Activated CD8-positive, alpha-beta memory T cell treated with anti-CD3 and anti-CD28 coated beads, Interleukin-2, amount 10 ng/mL, durations not matched to agents 7 days and 5 days (primary cell): Measurements from ENCODE around the gene TCERG1L. TPM values are rescaled to one million over a fixed set of nuclear protein-coding genes. Genes with fewer than 3 reads are reported as not detected.

ENCODE experiments used
- ATAC-seq: fragments of 150-1000 bp; cut with Tn5 transposase; one replicate; pipeline ENCODE4 v1.10.0; 2021; ENCODE audit warnings: moderate library complexity
- CTCF ChIA-PET: fragments of 350-600 bp; sonication (Branson Sonifier 250); formaldehyde crosslinking; loops from one replicate; lab custom pipeline; 2021; ENCODE audit warnings: antibody characterized with exemption; lab: Charles Lee
- DNase-seq: peaks from one replicate; pipeline ENCODE4 v3.0.0-alpha.2; 2020
- H3K27ac Mint-ChIP-seq: one replicate; pipeline ENCODE4 v1.8.0; 2021; ENCODE audit warnings: mild to moderate bottlenecking, mixed read lengths
- H3K27me3 Mint-ChIP-seq: one replicate; pipeline ENCODE4 v1.8.0; 2021; ENCODE audit warnings: mixed read lengths
- H3K36me3 Mint-ChIP-seq: one replicate; pipeline ENCODE4 v1.8.0; 2021; ENCODE audit warnings: mild to moderate bottlenecking, mixed read lengths
- H3K4me1 Mint-ChIP-seq: one replicate; pipeline ENCODE4 v1.8.0; 2021; ENCODE audit warnings: mixed read lengths
- H3K4me3 Mint-ChIP-seq: one replicate; pipeline ENCODE4 v1.8.0; 2021; ENCODE audit warnings: mild to moderate bottlenecking, moderate library complexity, mixed read lengths
- H3K9me3 Mint-ChIP-seq: one replicate; pipeline ENCODE4 v1.8.0; 2022; ENCODE audit warnings: low read depth, mixed read lengths
- total RNA-seq, 2 experiments: library from RNA; stranded (reverse); gene quantifications; one replicate each; pipeline ENCODE4 v1.2.3, GENCODE V29; 2021

The TCERG1L gene
- total RNA-seq, 2 experiments from 2014 or later: 0.20 to 0.49 TPM

- DNase-seq: no peak
- H3K27ac Mint-ChIP-seq: no peak overlapping the region
- no peaks in the 10 kb centered on the region for H3K27me3 Mint-ChIP-seq
- no peak overlapping the region for H3K4me3 Mint-ChIP-seq
- no peak for ATAC-seq
- H3K9me3 Mint-ChIP-seq: no peaks in the 10 kb centered on the region
- CTCF ChIA-PET: no interaction called here
- no peaks in the 10 kb centered on the region for H3K4me1 Mint-ChIP-seq
- H3K36me3 Mint-ChIP-seq: no peaks in the 10 kb centered on the region
Measured at GRCh38 chr10:131126321-131127137, 185.0 kb downstream of the TCERG1L start.

- CTCF ChIA-PET: no interaction called here
- no peaks in the 10 kb centered on the region for H3K36me3 Mint-ChIP-seq
- DNase-seq (no peak), ATAC-seq (no peak)
- no peaks in the 10 kb centered on the region for H3K4me1 Mint-ChIP-seq
- H3K4me3 Mint-ChIP-seq: no peak overlapping the region
- H3K27ac Mint-ChIP-seq: no peak overlapping the region
- H3K9me3 Mint-ChIP-seq: peaks cover 3% of the 10 kb centered on the region
- no peaks in the 10 kb centered on the region for H3K27me3 Mint-ChIP-seq
Measured at GRCh38 chr10:131125511-131126225, 185.9 kb downstream of the TCERG1L start.

DNA sequence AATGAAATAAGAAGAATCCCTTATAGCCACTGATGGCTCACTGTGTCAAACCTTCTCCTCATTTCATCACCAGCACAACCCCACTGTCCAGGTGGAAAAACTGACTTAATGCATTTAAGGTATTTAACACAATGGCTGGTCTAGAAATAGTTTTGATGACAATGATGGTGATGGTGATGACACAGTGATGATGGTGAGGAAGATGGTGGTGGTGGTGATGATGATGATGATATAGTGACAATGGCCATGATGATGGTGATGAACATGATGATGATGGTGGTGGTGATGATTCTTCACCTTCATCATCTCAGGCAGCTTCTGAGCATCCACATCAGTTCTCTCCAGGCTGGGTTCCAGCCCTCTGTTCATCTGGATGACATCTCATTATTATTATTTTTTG lies 186.6 kb downstream of the TCERG1L start:
- H3K27me3 Mint-ChIP-seq: no peaks in the 10 kb centered on the region
- DNase-seq: no peak

DNA sequence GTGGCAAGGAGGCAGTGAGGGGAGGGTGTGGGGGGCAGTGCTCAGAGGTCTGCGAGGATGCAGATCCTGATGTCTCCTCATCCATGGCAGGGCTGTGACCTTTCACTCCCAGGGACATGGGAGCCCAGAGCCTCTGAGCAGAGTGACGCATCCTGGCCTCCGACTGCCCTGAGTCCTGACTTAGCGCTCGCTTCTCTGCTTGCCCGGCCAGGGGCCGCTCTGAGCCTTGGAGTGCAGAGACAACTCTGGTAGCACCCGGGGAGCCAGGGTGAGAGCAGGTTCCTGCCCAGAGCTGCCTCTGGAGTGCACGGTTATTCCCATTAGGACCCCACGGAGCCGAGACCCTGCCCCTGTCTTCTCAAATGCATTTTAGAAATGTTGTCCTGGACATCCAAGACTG lies 188.0 kb downstream of the TCERG1L start:
- H3K4me3 Mint-ChIP-seq: no peak overlapping the region
- CTCF ChIA-PET: no interaction called here
- H3K36me3 Mint-ChIP-seq: no peaks in the 10 kb centered on the region
- no peaks in the 10 kb centered on the region for H3K4me1 Mint-ChIP-seq
- no peaks in the 10 kb centered on the region for H3K27me3 Mint-ChIP-seq
- DNase-seq: no peak
- no peak for ATAC-seq
- H3K9me3 Mint-ChIP-seq: peaks cover 3% of the 10 kb centered on the region
- H3K27ac Mint-ChIP-seq: no peak overlapping the region

More for the DNA sequence above, 186.6 kb downstream of the TCERG1L start:
- Mint-ChIP-seq H3K36me3 (no peaks in the 10 kb centered on the region), H3K27ac (no peak overlapping the region), H3K9me3 (peaks cover 3% of the 10 kb centered on the region), H3K4me3 (no peak overlapping the region), H3K4me1 (no peaks in the 10 kb centered on the region)
- ATAC-seq: no peak
- CTCF ChIA-PET: no interaction called here

- DNase-seq (no peak), ATAC-seq (no peak)
- no peak overlapping the region for H3K27ac Mint-ChIP-seq
- H3K27me3 Mint-ChIP-seq: no peaks in the 10 kb centered on the region
- no peaks in the 10 kb centered on the region for H3K36me3 Mint-ChIP-seq
- H3K9me3 Mint-ChIP-seq: peaks cover 3% of the 10 kb centered on the region
- CTCF ChIA-PET: no interaction called here
- no peak overlapping the region for H3K4me3 Mint-ChIP-seq
- no peaks in the 10 kb centered on the region for H3K4me1 Mint-ChIP-seq
Measured at GRCh38 chr10:131121511-131122035, 189.9 kb downstream of the TCERG1L start.

- CTCF ChIA-PET: no interaction called here
- no peaks in the 10 kb centered on the region for H3K36me3 Mint-ChIP-seq
- peaks cover 3% of the 10 kb centered on the region for H3K9me3 Mint-ChIP-seq
- no peaks in the 10 kb centered on the region for H3K27me3 Mint-ChIP-seq
- ATAC-seq (no peak), DNase-seq (no peak)
- no peaks in the 10 kb centered on the region for H3K4me1 Mint-ChIP-seq
- no peak overlapping the region for H3K4me3 Mint-ChIP-seq
- no peak overlapping the region for H3K27ac Mint-ChIP-seq
Measured at GRCh38 chr10:131119626-131120355, 191.7 kb downstream of the TCERG1L start.

- no peak for DNase-seq
- no peak overlapping the region for H3K27ac Mint-ChIP-seq
- no peaks in the 10 kb centered on the region for H3K36me3 Mint-ChIP-seq
- CTCF ChIA-PET: no interaction called here
- peaks cover 3% of the 10 kb centered on the region for H3K9me3 Mint-ChIP-seq
- H3K4me3 Mint-ChIP-seq: no peak overlapping the region
- no peaks in the 10 kb centered on the region for H3K4me1 Mint-ChIP-seq
- H3K27me3 Mint-ChIP-seq: no peaks in the 10 kb centered on the region
- ATAC-seq: no peak
Measured at GRCh38 chr10:131117416-131118212, 193.9 kb downstream of the TCERG1L start.

- CTCF ChIA-PET: no interaction called here
- Mint-ChIP-seq H3K4me1 (no peaks in the 10 kb centered on the region), H3K9me3 (peaks cover 3% of the 10 kb centered on the region), H3K36me3 (no peaks in the 10 kb centered on the region), H3K27me3 (no peaks in the 10 kb centered on the region), H3K4me3 (no peak overlapping the region), H3K27ac (no peak overlapping the region)
- no peak for ATAC-seq
- DNase-seq: no peak
Measured at GRCh38 chr10:131116991-131117375, 194.5 kb downstream of the TCERG1L start.

DNA sequence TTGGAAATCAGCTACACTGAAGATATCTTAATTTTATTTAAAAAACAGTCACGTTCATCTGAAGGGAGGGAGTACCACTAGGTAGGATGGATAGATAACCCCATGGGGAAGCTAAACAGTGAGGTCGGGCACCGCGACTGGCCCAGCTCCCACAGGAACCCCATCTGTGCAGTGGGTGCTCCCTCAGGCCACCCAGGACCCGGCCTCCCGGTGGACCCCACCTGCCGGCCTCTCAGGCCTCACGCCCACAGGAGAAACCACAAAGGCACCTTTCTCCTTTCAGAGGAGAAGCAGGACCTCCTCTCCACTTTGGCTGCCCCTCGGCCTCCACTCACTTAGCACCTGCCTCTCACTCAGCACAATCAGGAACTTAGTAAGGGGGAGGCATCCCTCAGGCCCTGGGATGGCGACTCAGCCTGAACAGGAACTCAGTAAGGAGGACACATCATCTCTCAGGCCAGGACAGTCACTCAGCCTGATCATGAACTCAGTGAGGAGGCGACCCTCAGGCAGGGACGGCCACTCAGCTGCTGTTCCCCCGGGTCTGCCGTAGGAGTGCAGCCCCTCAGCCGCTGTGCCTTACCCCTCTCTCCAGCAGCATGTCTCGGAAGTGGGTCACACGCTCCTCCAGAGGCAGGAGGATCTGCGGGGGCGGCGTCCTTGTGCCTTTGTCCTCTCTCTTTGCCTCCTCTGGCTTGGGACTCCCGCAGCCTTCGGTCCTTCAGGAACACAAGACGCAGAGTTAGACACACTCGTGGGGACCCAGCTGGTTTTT lies 195.1 kb downstream of the TCERG1L start:
- no peak for ATAC-seq
- CTCF ChIA-PET: no interaction called here
- Mint-ChIP-seq H3K27me3 (no peaks in the 10 kb centered on the region), H3K36me3 (no peaks in the 10 kb centered on the region), H3K9me3 (peaks cover 3% of the 10 kb centered on the region), H3K27ac (no peak overlapping the region), H3K4me1 (no peaks in the 10 kb centered on the region), H3K4me3 (no peak overlapping the region)
- no peak for DNase-seq

GRCh38 chr10:131115801-131116200 lies 195.7 kb downstream of the TCERG1L start:
- ATAC-seq: no peak
- Mint-ChIP-seq H3K27me3 (no peaks in the 10 kb centered on the region), H3K9me3 (no peaks in the 10 kb centered on the region), H3K4me3 (no peak overlapping the region), H3K27ac (no peak overlapping the region), H3K4me1 (no peaks in the 10 kb centered on the region), H3K36me3 (no peaks in the 10 kb centered on the region)
- DNase-seq: no peak
- CTCF ChIA-PET: no interaction called here

DNA sequence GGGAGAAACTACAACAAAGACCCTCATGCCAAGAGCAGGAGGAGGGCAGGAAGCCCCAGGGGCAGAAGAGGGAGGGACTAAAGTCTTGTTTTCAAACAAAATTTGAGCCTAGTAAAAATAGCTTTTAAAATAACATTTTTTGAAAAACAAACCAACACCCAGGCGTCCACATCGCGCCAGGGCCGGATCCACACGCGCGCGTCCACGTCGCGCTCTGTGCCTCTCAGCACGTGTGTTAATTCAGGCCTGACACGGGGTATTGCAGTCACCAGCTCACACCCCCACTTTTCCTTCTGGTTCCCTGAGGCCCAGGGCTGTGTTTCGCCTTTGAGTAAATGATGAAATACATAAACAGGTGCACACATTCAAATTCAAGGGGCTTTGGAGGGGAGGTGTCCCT lies 196.2 kb downstream of the TCERG1L start:
- no peak overlapping the region for H3K4me3 Mint-ChIP-seq

DNA sequence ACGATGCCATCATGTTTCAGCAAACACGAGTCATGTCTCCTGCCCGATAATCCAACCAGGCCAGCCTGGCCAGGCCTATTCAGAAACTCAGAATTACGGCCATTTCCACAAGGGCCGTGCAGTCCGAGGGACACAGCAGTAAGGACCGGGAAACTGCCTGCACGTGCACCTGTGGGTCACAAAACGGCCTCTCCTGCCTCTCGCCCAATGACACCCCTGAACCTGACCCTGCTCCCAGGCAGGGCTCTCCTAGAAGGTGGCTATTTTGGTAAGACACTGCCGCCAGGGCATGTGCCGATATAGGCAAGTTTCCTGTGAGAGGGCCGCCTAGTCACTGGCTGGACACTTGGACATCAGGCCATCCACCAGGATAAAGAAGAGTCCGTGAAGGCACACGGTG lies 196.7 kb downstream of the TCERG1L start:
- Mint-ChIP-seq H3K4me3 (no peak overlapping the region), H3K27ac (no peak overlapping the region), H3K27me3 (no peaks in the 10 kb centered on the region), H3K4me1 (no peaks in the 10 kb centered on the region), H3K36me3 (no peaks in the 10 kb centered on the region), H3K9me3 (no peaks in the 10 kb centered on the region)
- DNase-seq (no peak), ATAC-seq (no peak)
- CTCF ChIA-PET: no interaction called here

More for the DNA sequence above, 196.2 kb downstream of the TCERG1L start:
- Mint-ChIP-seq H3K36me3 (no peaks in the 10 kb centered on the region), H3K27ac (no peak overlapping the region), H3K27me3 (no peaks in the 10 kb centered on the region), H3K4me1 (no peaks in the 10 kb centered on the region), H3K9me3 (no peaks in the 10 kb centered on the region)
- CTCF ChIA-PET: no interaction called here
- ATAC-seq (no peak), DNase-seq (no peak)
